Central memory CD8-positive, alpha-beta T cell (primary cell): ENCODE data around the gene WDR91.

Source experiments
- ATAC-seq: fragments of 150-1000 bp; cut with Tn5 transposase; replicated peaks from 2 replicates; pipeline ENCODE4 v1.10.0; 2022; ENCODE audit warnings: mild to moderate bottlenecking, moderate FRiP score, moderate number of reproducible peaks; ENCODE audit not compliant: poor library complexity, severe bottlenecking; ENCODE audit errors: extremely low read depth
- DNase-seq, 2 donors: peaks; one replicate each; pipeline ENCODE4 v3.0.0; 2021; ENCODE audit warnings: low spot score in 2 of 2
- H3K27ac Mint-ChIP-seq: one replicate; pipeline ENCODE4 v1.8.0; 2022; ENCODE audit warnings: low read depth, mild to moderate bottlenecking, moderate library complexity, mixed read lengths
- H3K27me3 Mint-ChIP-seq: one replicate; pipeline ENCODE4 v1.8.0; 2022; ENCODE audit warnings: mixed read lengths
- H3K36me3 Mint-ChIP-seq: one replicate; pipeline ENCODE4 v1.8.0; 2022; ENCODE audit warnings: mild to moderate bottlenecking, moderate library complexity, mixed read lengths; ENCODE audit not compliant: insufficient read depth
- H3K4me1 Mint-ChIP-seq: one replicate; pipeline ENCODE4 v1.8.0; 2022; ENCODE audit warnings: mixed read lengths
- H3K4me3 Mint-ChIP-seq: one replicate; pipeline ENCODE4 v1.8.0; 2022; ENCODE audit warnings: mild to moderate bottlenecking, moderate library complexity, mixed read lengths
- H3K9me3 Mint-ChIP-seq: one replicate; pipeline ENCODE4 v1.8.0; 2022; ENCODE audit warnings: mixed read lengths

WDR91 gene

DNA sequence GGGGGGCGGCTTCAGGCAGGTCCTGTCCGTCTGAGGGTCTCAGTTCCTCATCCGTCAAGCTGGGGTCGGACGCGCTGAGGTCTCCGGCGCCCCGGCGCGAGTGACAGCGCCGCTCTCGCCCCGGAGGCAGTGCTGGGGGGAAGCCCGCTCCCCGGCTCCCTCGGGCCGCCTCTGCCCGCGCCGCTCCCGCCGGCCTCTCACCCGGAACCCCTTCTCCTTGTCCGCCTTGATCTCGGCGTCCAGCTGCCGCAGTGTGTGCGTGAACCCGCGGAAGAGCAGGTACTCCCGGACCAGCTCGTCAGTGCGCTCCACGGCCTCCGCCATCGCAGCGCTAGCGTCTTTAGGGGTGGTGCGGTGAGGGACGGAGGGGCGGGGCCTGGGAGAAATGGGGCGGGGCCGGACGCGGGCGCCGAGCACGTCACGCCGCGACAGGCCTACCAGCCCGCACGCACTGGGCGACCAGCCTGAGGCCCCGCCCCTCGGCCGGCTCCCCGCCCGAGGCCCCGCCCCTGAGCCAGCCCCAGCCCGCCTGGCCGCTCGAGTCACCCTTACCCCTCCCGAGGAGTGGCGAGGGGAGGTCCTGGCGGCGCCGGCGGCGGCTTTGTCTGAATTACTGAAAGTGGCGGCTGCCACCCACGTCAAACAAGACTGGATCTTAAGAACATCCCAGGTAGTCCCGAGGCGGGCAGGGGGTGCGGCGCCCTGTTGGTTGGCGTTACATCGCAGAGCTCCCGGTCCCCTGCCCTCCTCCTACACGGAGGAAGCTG, at the start of gene WDR91:
TSS of gene WDR91 (minus strand) at position 348 of the 767 bp plus-strand sequence. CDS start at position 324, 24 bp downstream.
- ATAC-seq (peak; percentile 87), DNase-seq (peak; percentile 76 to 87)
- H3K36me3 Mint-ChIP-seq: peaks cover 15% of the 10 kb centered on the region
- no peaks in the 10 kb centered on the region for H3K9me3 Mint-ChIP-seq
- H3K27me3 Mint-ChIP-seq: no peaks in the 10 kb centered on the region
- H3K4me1 Mint-ChIP-seq: peaks cover 31% of the 10 kb centered on the region
- H3K27ac Mint-ChIP-seq: peak within 1 kb of the TSS; percentile 97
- peak within 1 kb of the TSS; percentile 93 for H3K4me3 Mint-ChIP-seq

DNA sequence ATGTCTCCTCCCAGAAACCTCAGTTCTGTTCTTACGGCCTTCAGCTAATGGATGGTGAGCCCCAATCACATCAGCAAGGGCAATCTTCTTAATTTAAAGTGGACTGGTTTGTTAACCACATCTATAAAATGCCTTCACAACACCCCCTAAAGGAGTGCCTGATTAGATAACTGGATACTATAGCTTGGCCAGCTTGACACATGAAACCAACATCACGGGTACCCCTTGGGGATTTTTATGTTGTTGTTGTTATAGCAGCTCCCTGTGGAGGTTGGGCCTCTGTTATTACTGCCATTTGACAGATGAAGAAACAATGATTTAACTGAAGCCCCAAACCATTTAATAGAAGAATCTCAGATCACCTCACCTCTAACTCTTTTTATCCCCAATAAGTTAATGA, 49.1 kb upstream of the WDR91 start:
- DNase-seq: no peak
- H3K27ac Mint-ChIP-seq: no peak overlapping the region
- no peak overlapping the region for H3K4me3 Mint-ChIP-seq
- no peaks in the 10 kb centered on the region for H3K4me1 Mint-ChIP-seq
- H3K9me3 Mint-ChIP-seq: peaks cover 11% of the 10 kb centered on the region
- H3K36me3 Mint-ChIP-seq: no peaks in the 10 kb centered on the region
- peaks cover 37% of the 10 kb centered on the region for H3K27me3 Mint-ChIP-seq
- no peak for ATAC-seq

DNA sequence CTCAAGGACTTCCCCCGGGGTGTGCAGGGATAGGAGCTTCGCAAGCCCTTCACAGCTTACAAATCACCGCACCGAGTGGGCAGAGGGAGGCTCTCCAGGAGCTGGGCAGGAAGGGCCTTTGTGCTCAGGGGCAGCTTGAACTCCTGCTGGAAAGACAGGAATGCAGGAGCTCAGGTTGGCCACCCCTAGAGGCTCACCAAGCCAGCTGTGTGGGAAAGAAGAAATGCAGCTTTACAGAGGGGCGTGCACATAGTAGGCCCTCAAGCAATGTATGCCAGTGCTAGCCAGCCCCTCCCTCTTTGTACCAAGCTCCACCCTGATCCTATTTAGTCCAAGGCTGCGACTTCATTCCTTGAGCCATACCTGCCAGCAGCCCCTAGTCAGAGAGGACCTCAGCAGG, 48.4 kb upstream of the WDR91 start:
- peaks cover 2% of the 10 kb centered on the region for H3K36me3 Mint-ChIP-seq
- peaks cover 37% of the 10 kb centered on the region for H3K27me3 Mint-ChIP-seq
- peaks cover 4% of the 10 kb centered on the region for H3K9me3 Mint-ChIP-seq
- no peaks in the 10 kb centered on the region for H3K4me1 Mint-ChIP-seq
- no peak overlapping the region for H3K4me3 Mint-ChIP-seq
- no peak overlapping the region for H3K27ac Mint-ChIP-seq
- DNase-seq (no peak), ATAC-seq (no peak)

DNA sequence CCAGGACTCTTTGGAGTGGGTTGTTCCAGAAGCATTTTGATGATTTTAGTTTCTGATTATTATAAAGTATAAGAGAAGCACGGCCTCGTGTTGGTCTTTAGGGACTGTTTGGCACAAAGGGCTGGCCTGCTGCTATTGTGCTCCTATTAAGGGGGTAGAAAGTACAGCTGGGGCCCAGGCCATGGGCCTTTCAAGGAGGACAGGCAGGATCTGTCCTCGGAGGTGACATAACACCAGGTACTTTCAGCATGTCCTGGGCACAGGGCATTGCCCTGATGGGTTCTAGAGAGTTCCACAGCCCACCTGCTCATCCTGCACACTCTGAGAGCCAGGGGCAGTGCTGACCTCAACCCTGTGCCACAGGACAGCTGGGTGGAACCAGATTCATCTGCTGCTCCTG, 47.3 kb upstream of the WDR91 start:
- H3K27ac Mint-ChIP-seq: no peak overlapping the region
- H3K36me3 Mint-ChIP-seq: peaks cover 2% of the 10 kb centered on the region

DNA sequence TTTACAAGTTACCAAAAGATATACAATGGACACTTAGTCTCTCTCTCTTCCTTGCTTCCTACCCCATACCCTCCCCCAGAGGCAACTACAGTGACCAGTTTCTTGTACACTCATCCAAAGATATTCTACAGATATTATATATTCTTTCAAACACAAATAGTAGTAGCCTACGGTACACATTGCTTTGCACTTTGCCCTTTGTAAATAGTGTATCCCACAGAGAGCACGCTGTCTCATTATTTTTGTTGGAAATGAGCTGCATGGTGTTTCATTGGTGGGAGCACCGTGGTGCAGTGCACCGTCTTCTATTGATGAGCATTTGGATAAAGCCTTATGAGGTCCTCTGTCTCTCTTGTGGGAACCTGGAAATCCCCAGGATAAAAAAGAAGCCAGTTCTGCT, 46.5 kb upstream of the WDR91 start:
- H3K27ac Mint-ChIP-seq: no peak overlapping the region
- H3K4me1 Mint-ChIP-seq: no peaks in the 10 kb centered on the region
- H3K27me3 Mint-ChIP-seq: peaks cover 34% of the 10 kb centered on the region
- H3K9me3 Mint-ChIP-seq: no peaks in the 10 kb centered on the region
- H3K36me3 Mint-ChIP-seq: peaks cover 2% of the 10 kb centered on the region
- DNase-seq (no peak), ATAC-seq (no peak)
- H3K4me3 Mint-ChIP-seq: no peak overlapping the region

More for the DNA sequence above, 47.3 kb upstream of the WDR91 start:
- no peak overlapping the region for H3K4me3 Mint-ChIP-seq
- no peak for DNase-seq
- H3K9me3 Mint-ChIP-seq: no peaks in the 10 kb centered on the region
- peaks cover 37% of the 10 kb centered on the region for H3K27me3 Mint-ChIP-seq
- no peaks in the 10 kb centered on the region for H3K4me1 Mint-ChIP-seq
- ATAC-seq: no peak

DNA sequence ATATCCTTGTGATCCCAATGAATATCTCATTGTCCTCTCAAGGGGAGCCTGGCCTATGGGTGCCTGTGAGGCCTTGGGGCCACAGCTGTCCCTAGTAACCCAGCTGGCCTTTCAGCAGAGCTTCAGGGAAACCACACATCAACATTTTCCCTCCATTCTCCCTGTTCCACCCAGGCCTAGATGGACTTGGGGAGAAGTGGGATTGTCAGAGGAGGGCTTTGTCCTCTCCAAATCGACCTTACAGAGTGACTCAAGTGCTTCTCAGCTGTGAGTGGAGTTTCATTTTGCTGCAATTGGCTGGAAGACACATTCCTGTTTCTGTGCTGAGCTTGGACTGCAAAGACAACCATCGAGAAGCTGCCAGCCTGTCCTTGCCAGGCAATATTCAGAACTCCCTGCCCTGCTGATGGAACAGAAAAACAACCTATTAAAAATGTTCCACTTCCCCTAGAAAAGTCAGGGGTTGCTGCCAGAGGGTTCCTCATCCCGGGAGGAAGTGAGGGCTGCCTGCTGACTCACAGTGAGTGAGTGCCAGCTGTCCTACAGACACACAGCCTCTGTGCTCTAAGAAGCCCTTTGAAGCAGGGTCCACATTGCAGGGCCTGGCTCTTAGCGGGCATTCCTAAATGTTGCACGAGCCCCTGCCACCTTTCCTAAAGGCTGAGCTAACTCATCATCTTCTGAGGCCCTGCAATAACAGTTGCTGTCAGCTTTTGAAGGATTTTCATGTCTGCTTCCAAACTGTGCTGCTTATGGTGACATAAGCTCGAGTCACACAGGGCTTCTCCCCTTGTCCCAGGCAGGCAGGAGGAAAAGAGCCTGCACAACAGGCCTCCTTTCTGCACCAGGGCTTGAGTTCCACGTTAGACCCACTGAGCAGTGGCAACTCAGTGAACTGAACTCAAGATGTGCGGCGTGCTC, 42.8 kb upstream of the WDR91 start:
- H3K4me1 Mint-ChIP-seq: no peaks in the 10 kb centered on the region
- H3K4me3 Mint-ChIP-seq: no peak overlapping the region
- DNase-seq: no peak
- H3K27ac Mint-ChIP-seq: no peak overlapping the region
- ATAC-seq: no peak
- no peaks in the 10 kb centered on the region for H3K9me3 Mint-ChIP-seq
- peaks cover 9% of the 10 kb centered on the region for H3K27me3 Mint-ChIP-seq
- peaks cover 2% of the 10 kb centered on the region for H3K36me3 Mint-ChIP-seq

DNA sequence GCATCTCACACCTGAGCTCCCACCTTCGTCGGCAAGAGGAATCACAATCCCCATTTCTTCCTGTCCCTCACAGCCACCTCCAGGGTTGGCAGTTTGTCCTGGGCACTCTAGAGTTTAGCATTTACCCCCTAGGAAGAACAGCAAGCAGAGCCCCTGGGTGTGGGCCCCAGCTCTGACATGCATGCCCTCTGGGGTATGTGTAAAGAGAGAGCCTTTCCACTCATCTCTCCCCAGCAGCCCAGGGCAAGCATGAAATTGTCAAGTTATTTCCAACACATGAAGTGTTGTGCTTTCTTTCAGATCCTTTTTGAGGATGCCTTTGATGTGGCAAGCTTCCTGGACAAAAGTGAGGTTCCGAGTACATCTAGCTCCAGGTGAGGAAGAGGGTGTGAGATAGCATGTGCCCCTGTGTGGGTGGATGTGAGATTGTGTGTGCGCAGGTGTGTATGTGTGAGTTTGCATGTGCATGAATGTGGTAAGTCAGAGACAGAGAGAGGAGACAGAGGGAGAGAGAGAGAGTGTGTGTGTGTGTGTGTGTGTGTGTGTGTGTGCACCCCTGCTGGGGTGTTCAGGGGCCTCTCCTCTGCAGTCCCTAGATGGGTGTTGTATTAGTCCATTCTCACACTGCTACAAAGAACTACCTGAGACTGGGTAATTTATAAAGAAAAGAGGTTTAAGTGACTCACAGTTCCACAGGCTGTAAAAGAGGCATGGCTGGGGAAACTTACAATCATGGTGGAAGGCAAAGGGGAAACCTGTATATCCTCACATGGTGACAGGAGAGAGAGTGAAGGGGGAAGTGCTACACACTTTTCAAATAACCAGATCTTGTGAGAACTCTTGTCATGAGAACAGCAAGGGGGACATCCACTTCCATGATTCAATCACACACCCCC, 40.4 kb upstream of the WDR91 start:
- DNase-seq: no peak
- H3K4me3 Mint-ChIP-seq: no peak overlapping the region
- H3K27me3 Mint-ChIP-seq: peaks cover 2% of the 10 kb centered on the region
- no peaks in the 10 kb centered on the region for H3K9me3 Mint-ChIP-seq
- peaks cover 2% of the 10 kb centered on the region for H3K36me3 Mint-ChIP-seq
- no peak for ATAC-seq
- no peaks in the 10 kb centered on the region for H3K4me1 Mint-ChIP-seq
- H3K27ac Mint-ChIP-seq: no peak overlapping the region

DNA sequence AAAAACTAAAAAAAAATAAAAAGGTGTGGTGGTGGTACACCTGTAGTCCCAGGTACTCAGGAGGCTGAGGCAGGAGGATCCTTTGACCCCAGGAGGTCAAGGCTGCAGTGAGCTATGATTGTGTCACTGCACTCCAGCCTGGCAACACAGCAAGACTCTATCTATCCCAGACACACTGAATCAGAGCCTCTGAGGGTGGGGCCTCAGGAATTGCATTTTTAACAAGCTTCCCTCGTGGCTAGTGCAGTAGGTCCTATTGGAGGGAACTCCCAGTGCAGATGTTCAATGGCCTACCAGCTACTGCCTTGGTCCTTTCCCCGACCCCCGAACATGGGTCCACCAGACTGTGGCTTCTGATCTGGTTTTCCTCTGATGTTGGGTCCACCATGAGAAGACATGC, 37.2 kb upstream of the WDR91 start:
- peaks cover 11% of the 10 kb centered on the region for H3K27me3 Mint-ChIP-seq
- H3K4me1 Mint-ChIP-seq: no peaks in the 10 kb centered on the region
- no peaks in the 10 kb centered on the region for H3K36me3 Mint-ChIP-seq
- H3K27ac Mint-ChIP-seq: no peak overlapping the region
- no peak for ATAC-seq
- no peak overlapping the region for H3K4me3 Mint-ChIP-seq
- no peak for DNase-seq
- H3K9me3 Mint-ChIP-seq: no peaks in the 10 kb centered on the region

DNA sequence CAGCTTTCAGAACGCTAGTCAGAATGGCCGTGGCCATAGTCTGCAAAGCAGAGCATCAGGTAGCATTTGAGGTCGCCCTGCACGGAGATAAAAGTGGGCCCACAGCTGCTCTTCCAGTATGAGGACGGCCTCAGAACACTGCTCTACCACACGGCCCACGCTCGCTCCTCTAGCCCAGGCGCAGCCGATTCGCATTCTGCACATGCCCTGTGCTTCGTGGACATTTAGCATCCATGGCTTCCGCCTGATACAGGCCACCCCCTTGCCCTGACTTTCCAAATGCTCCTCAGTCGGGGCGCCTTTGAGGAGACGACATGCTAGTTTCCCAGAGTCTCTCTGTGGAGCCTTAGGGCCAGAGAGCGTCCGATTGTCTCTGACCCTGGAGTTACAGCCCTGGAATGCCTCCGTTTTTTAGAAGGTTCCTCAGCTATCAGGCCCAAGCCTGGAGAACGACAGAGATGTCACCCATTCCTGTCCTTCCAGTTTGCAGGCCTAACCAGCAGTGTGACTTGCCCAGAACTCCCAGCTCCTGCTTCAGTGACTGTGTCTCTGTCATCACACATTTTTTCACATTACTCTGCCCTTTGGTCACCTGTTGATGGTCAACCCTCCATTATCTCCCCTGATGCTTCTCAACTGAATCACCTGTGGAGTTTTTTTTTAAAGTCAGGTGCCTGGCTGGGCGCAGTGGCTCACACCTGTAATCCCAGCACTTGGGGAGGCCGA, 36.6 kb upstream of the WDR91 start:
- H3K4me3 Mint-ChIP-seq: no peak overlapping the region
- H3K4me1 Mint-ChIP-seq: no peaks in the 10 kb centered on the region
- no peaks in the 10 kb centered on the region for H3K36me3 Mint-ChIP-seq
- no peak overlapping the region for H3K27ac Mint-ChIP-seq
- no peak for ATAC-seq
- H3K9me3 Mint-ChIP-seq: no peaks in the 10 kb centered on the region
- DNase-seq: no peak
- peaks cover 11% of the 10 kb centered on the region for H3K27me3 Mint-ChIP-seq

DNA sequence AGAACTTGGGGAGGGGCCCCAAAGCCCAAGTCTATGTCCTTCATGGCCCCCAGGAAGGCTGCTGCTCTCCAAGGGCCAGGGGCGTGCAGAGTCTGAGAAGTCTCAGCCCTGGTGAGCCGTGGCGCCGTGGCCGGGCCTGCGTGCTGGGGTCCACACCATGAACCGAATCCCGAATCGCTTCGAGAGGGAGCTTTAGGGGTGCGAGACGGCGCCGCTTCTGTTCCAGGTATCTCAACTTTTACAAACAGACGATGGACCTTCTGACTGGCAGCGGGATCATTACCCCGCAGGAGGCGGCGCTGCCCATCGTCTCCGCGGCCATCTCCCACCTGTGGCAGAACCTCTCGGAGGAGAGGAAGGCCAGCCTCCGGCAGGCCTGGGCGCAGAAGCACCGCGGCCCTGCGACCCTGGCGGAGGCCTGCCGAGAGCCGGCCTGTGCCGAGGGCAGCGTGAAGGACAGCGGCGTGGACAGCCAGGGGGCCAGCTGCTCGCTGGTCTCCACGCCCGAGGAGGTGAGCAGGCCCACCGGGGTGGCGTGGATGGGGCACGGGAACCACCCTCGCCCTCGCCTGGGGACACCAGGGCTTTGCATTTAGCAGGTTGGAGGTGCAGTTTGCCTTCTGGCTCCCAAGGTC, 35.0 kb upstream of the WDR91 start:
- H3K4me1 Mint-ChIP-seq: no peaks in the 10 kb centered on the region
- H3K4me3 Mint-ChIP-seq: no peak overlapping the region
- peaks cover 21% of the 10 kb centered on the region for H3K27me3 Mint-ChIP-seq
- no peak for ATAC-seq
- H3K27ac Mint-ChIP-seq: no peak overlapping the region
- no peak for DNase-seq
- H3K36me3 Mint-ChIP-seq: no peaks in the 10 kb centered on the region
- no peaks in the 10 kb centered on the region for H3K9me3 Mint-ChIP-seq

DNA sequence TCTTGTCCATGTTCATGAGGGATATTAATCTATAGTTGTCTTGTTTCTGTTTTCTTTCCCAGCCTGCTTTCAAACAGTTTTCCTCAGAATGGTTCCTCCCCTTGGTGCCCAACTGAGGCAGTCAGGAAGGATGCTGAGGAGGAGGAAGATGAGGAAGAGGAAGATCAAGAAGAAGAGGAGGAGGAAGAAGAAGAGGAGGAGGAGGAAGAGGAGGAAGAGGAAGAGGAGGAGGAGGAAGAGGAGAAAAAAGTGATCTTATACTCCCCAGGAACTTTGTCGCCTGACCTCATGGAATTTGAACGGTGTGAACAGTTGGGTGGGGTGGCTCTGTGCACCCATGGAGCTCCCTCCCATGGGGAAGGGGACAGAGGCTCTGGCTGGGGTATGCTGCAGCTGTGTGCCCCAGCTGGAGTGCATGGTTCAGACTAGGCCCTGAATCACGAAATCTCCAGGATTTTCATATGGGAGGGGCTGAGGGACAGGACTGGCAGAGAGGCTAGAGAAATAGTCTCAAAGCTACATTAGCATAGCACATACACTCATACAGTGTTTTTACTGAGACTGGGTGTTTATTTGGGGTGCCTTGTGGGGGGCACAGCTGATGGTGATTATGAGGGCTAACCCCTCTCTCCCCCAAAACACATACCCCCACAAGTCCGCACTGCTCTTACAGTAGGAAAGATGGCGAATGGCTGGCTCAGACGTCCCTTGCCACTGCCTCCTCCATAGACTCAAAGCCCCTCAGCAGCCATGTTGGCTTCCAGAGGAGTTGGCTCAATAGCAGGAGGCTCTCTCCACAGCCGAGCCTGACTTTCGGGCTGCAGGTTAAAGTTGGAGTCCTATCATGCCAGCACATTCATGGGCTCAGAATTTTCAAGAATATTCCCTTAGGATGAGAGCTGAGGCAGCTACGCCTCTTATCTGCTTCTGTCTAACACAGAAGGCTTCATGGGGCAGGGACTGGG, 34.2 kb upstream of the WDR91 start:
- DNase-seq (no peak), ATAC-seq (no peak)
- Mint-ChIP-seq H3K9me3 (no peaks in the 10 kb centered on the region), H3K27ac (no peak overlapping the region), H3K27me3 (peaks cover 27% of the 10 kb centered on the region), H3K4me3 (no peak overlapping the region), H3K36me3 (no peaks in the 10 kb centered on the region), H3K4me1 (no peaks in the 10 kb centered on the region)
